Measurements from ENCODE around the gene CD7. TPM values are rescaled to one million over a fixed set of nuclear protein-coding genes. Genes with fewer than 3 reads are reported as not detected.

The CD7 gene
- total RNA-seq, 1 experiment from 2014 or later = 0.77 TPM

- in situ Hi-C loops (cut with HindIII; ENCODE audit: low pct_unique_long_range_greater_than_20kb, low sequenced_read_pairs) (no loop called here), intact Hi-C loops (cut with micrococcal nuclease; ENCODE audit: unreplicated experiment) (no loop called here)
- Histone ChIP-seq H3K27ac (ENCODE audit: low read length) (no peak overlapping the region), H3K4me1 (ENCODE audit: control insufficient read depth, insufficient read depth, low read length) (no peaks in the 10 kb centered on the region), H3K36me3 (ENCODE audit: control insufficient read depth, insufficient read depth, low read length) (no peaks in the 10 kb centered on the region), H3K4me3 (ENCODE audit: low read depth in 2 of 2, low read length in 2 of 2) (no peak overlapping the region), H3K9me3 (ENCODE audit: control insufficient read depth, insufficient read depth, low read depth, low read length) (no peaks in the 10 kb centered on the region), H3K27me3 (ENCODE audit: control insufficient read depth, insufficient read depth, low read length) (no peaks in the 10 kb centered on the region)
- DNase-seq (ENCODE audit: low read depth, low spot score) (no peak), ATAC-seq (no peak)
- BruUV-seq (replicated peaks) = no TSS peak
- no peak for TF ChIP-seq REST (IDR thresholded peaks at IDR 0.05; ENCODE audit: insufficient read depth in 1 of 2, low read depth in 2 of 2, low read length in 1 of 2)
- ChIA-PET POLR2A (interaction anchor here (0.7 kb wide), 1 partner anchor 30 kb away, joined by 7 read pairs; no protein-coding TSS in a partner anchor), CTCF (no interaction called here)
Measured at GRCh38 chr17:82311971-82312370, 5.4 kb downstream of the CD7 start.

- Histone ChIP-seq H3K27me3 (ENCODE audit: control insufficient read depth, insufficient read depth, low read length) (no peaks in the 10 kb centered on the region), H3K9me3 (ENCODE audit: control insufficient read depth, insufficient read depth, low read depth, low read length) (no peaks in the 10 kb centered on the region), H3K4me1 (ENCODE audit: control insufficient read depth, insufficient read depth, low read length) (no peaks in the 10 kb centered on the region), H3K27ac (ENCODE audit: low read length) (no peak overlapping the region), H3K4me3 (ENCODE audit: low read depth in 2 of 2, low read length in 2 of 2) (no peak overlapping the region), H3K36me3 (ENCODE audit: control insufficient read depth, insufficient read depth, low read length) (no peaks in the 10 kb centered on the region)
- BruUV-seq (replicated peaks) = no TSS peak
- no peak for DNase-seq (ENCODE audit: low read depth, low spot score)
- in situ Hi-C loops (cut with HindIII; ENCODE audit: low pct_unique_long_range_greater_than_20kb, low sequenced_read_pairs) (no loop called here), intact Hi-C loops (cut with micrococcal nuclease; ENCODE audit: unreplicated experiment) (no loop called here)
- ATAC-seq = no peak
- ChIA-PET CTCF (interaction anchor here (0.6 kb wide), 1 partner anchor 11 kb away, joined by 3 read pairs; no protein-coding TSS in a partner anchor), POLR2A (no interaction called here)
- no peak for TF ChIP-seq CTCF (IDR thresholded peaks at IDR 0.05)
- no peak for TF ChIP-seq SIN3A (IDR thresholded peaks at IDR 0.05; ENCODE audit: borderline replicate concordance, insufficient read depth, low read depth, low read length)
- TF ChIP-seq POLR2AphosphoS5 (IDR thresholded peaks at IDR 0.05; ENCODE audit: low read depth, low read length) = no peak
- no peak for TF ChIP-seq TCF7L2 (IDR thresholded peaks at IDR 0.05; ENCODE audit: low read depth, low read length)
- TF ChIP-seq REST (IDR thresholded peaks at IDR 0.05; ENCODE audit: insufficient read depth in 1 of 2, low read depth in 2 of 2, low read length in 1 of 2) = no peak
Measured at GRCh38 chr17:82310877-82311276, 6.5 kb downstream of the CD7 start.

Data from Panc1 (cell line).